Lung microvascular endothelial cell (primary cell): ENCODE measurements around the gene FOXP4. TPM values are rescaled to one million over a fixed set of nuclear protein-coding genes. Genes with fewer than 3 reads are reported as not detected.

Experiments used
- DNase-seq, 2 donors: peaks; one replicate each; pipeline versions ENCODE4 v3.0.0 to v3.0.0-alpha.2; 2010; ENCODE audit warnings: low read depth in 2 of 2
- total RNA-seq: library from RNA; depleted of rRNA; stranded (reverse); fragments of >200 nt; gene quantifications from 2 replicates; pipeline ENCODE4 v1.2.1, GENCODE V29; 2014

Gene FOXP4
- total RNA-seq, 1 donor from 2014 or later = 4.6 TPM

DNA sequence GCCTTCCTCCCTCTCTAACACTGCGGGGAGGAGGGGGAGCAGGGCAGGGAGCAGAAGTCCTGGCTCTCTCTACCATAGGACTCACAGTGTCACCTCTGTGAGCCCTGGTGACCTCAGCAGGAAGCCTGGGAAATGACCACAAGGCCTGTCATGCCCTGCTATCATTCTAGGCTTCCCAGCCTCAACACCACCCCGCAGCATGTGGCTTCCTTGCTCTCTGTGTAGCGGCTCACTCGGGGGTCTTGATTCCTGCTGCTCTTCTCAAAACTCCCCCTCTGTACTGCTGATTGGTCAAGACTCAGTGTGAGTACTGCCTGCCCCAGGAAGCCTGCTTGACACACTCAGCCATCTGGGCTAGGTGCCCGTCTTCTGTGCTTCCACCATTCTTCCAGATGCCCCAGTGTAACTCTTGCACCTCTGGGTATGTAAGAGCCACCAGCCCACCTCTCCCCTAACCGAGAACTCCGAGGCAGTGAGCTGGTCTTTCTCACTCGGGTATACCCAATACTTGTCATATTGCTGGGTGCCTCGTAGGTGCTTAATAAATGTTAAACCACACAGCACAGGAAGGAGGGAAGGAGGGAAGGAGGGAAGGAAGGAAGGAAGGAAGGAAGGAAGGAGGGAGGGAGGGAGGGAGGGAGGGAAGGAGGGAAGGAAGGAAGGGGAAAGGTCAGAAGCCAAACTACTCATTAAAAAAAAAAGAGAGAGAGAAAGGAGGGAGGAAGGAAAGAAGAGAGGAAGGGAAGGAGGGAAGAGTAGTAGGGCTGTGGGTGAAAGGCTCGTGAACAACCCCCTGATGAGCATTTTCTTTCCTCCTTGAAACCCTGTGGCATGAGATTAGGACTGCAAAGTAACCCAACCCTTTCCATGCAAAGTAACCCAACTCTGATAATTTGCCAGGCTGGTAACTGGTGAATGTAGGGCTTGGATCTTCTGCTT, 97.0 kb downstream of the FOXP4 start:
- peak in 1 of 2 donors; percentile 32 for DNase-seq

GRCh38 chr6:41643899-41644269, 97.7 kb downstream of the FOXP4 start:
- DNase-seq = no peak

- no peak for DNase-seq
Measured at GRCh38 chr6:41644297-41644879, 98.2 kb downstream of the FOXP4 start.

DNA sequence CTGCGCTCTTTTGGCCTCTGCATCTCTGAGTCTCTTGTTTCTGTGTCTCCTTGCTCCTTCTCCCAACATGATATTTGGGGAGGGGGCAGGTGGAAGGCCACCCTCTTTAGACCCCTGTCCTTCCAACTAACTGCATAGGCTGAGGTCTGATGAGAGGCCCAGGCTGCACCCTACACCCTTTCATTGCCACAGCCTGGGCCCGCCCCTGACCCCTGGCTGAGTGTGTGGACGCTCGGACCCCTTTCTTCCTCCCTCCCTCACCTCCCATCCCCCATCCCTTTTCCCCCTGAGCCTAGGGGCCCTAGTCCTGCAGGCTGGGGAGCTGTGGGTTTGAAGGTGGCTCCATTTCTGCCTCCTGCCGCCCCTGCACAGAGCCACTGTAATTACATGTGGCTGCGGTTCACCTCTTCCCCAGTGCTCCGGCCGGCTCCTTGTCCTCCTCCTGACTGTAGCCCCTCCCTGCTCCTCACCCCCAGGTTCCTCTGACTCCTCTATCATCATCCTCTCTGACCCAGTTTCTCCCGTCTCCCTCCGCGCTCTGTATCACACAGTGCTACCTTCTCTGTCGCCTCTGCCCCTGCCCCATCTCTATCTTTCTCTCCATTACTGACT, 98.9 kb downstream of the FOXP4 start:
- no peak for DNase-seq

- DNase-seq = no peak
Measured at GRCh38 chr6:41646026-41646795, 100.0 kb downstream of the FOXP4 start.

- no peak for DNase-seq
Measured at GRCh38 chr6:41647061-41647511, 100.9 kb downstream of the FOXP4 start.

GRCh38 chr6:41648070-41648585, 101.9 kb downstream of the FOXP4 start:
- no peak for DNase-seq

GRCh38 chr6:41648921-41649320, 102.7 kb downstream of the FOXP4 start:
- no peak for DNase-seq

DNA sequence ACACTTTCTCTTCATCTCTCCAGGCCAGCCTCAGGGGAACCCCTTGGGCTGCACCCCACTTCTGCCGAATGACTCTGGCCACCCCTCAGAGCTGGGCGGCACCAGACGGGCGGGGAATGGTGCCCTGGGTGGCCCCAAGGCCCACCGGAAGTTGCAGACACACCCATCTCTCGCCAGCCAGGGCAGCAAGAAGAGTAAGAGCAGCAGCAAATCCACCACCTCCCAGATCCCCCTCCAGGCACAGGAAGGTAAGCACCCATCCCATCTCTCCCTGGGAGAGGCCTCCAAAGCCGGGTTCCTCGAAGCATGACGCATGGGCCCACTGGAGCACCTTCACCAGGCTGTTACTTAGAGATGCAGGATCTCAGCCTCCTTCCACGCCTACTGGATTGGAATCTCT, 103.4 kb downstream of the FOXP4 start:
- DNase-seq = no peak

DNA sequence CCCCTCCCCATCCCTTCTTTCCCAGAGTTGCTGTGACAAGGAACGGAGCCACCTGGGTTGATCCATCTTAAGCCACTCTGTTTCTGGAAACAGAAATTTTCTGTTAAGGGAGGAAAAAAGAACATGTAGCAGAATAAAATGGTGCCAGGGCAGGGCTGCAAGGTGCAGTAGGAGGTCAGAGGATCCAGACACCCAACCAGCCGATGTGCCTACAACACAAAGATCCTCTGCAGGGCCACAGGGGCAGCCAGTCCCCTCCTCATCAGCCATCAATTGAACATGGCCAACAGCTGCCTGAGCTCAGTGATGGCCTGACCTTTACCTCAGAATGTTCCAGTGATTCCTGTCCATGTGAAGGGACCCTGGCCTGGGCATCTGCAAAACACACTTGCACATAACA, 103.9 kb downstream of the FOXP4 start:
- no peak for DNase-seq

DNA sequence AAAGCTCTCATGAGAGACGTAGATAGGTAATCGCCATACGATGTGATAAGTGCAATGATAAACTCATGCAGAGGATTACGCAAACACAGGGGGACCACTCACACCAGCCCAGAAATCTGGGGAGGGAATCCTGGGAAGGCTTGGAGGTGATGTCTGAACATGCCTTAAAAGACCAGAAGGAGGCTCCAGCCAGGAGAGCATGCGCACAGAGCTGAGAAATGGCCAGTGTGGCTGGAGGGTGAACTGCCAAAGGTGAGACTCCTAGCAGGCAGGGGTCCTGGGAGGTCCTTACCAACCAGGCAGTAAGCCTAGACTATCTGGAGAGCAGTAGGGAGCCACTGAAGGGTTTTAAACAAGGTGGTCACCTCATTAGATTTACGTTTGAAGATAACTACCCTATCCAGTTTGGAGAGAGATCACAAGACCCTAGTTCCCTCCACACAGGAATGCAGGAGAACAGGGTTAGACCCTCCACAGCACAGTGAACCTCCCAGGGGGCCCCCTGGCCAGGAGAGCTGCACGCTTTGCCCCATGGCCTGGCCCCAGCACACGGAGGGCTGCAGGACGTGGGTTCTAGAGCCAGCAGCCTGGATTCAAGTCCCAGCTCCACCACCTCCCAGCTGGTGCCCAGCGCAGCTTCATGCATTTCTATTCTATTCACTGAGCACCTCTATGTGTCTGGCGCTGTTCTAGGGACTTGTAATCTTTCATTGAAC, 105.2 kb downstream of the FOXP4 start:
- no peak for DNase-seq

Other genes with a start within 250 kb of the FOXP4 start
- not detected in 2 replicates for gene NCR2, start 210.8 kb upstream of the FOXP4 start, total RNA-seq
- 44.0 and 49.5 TPM in 2 replicates for gene MDFI, start 92.1 kb downstream of the FOXP4 start, total RNA-seq
- gene TFEB, start 189.2 kb downstream of the FOXP4 start, total RNA-seq = 5.0 and 6.0 TPM in 2 replicates
- not detected in 2 replicates for gene PGC, start 201.0 kb downstream of the FOXP4 start, total RNA-seq
- gene FRS3, start 233.5 kb downstream of the FOXP4 start, total RNA-seq = 0.60 and 0.65 TPM in 2 replicates
- gene PRICKLE4, start 234.4 kb downstream of the FOXP4 start, total RNA-seq = 5.2 and 6.7 TPM in 2 replicates
- 42.5 and 61.2 TPM in 2 replicates for gene TOMM6, start 241.3 kb downstream of the FOXP4 start, total RNA-seq